Lung (tissue), 12 donors: ENCODE data around the gene CRKL. TPM values are rescaled to one million over a fixed set of nuclear protein-coding genes. Genes with fewer than 3 reads are reported as not detected.
A peak's percentile ranks its signal among the peaks of the same experiment; 100 is the strongest.

Source experiments
- ATAC-seq: fragments of 200-7000 bp; cut with Tn5 transposase; one replicate; pipeline ENCODE4 v1.9.1; 2020; ENCODE audit warnings: moderate number of reproducible peaks; ENCODE audit not compliant: insufficient read depth, low FRiP score
- DNase-seq, 3 donors: peaks; one replicate each; pipeline ENCODE4 v3.0.0-alpha.2; 2013 to 2017
- H3K27ac ChIP-seq, 2 donors: one replicate each; pipeline ENCODE4 v1.5.1; 2013; ENCODE audit warnings: mild to moderate bottlenecking in 2 of 2, moderate library complexity in 2 of 2, control low read depth in 1 of 2, inconsistent platforms in 1 of 2, low read depth in 1 of 2, low read length in 1 of 2
- H3K27me3 ChIP-seq, 3 donors: one replicate each; pipeline ENCODE4 v1.5.1; 2013; ENCODE audit warnings: low read length in 2 of 3; ENCODE audit not compliant: control insufficient read depth in 3 of 3, insufficient read depth in 3 of 3
- H3K36me3 ChIP-seq, 4 donors: one replicate each; pipeline ENCODE4 v1.5.1; 2013; ENCODE audit warnings: low read length in 4 of 4, mild to moderate bottlenecking in 1 of 4, moderate library complexity in 1 of 4; ENCODE audit not compliant: control insufficient read depth in 4 of 4, insufficient read depth in 4 of 4
- H3K4me1 ChIP-seq, 5 donors: one replicate each; pipeline ENCODE4 v1.5.1; 2013; ENCODE audit warnings: low read length in 5 of 5, mild to moderate bottlenecking in 2 of 5, moderate library complexity in 1 of 5; ENCODE audit not compliant: control insufficient read depth in 5 of 5, insufficient read depth in 5 of 5
- H3K4me3 ChIP-seq: one replicate; pipeline ENCODE4 v1.5.1; 2013; ENCODE audit warnings: mild to moderate bottlenecking, control low read depth, moderate library complexity
- H3K9ac ChIP-seq, 2 donors: one replicate each; pipeline ENCODE4 v1.5.1; 2013; ENCODE audit warnings: low read length in 2 of 2, control low read depth in 1 of 2; ENCODE audit not compliant: insufficient read depth in 1 of 2
- H3K9me3 ChIP-seq, 4 donors: one replicate each; pipeline ENCODE4 v1.5.1; 2013; ENCODE audit warnings: low read length in 3 of 4, mild to moderate bottlenecking in 1 of 4, moderate library complexity in 1 of 4; ENCODE audit not compliant: control insufficient read depth in 4 of 4, insufficient read depth in 3 of 4
- CTCF ChIP-seq: IDR thresholded peaks from 2 replicates; pipeline ENCODE4 v1.5.1; 2012; ENCODE audit warnings: mild to moderate bottlenecking; ENCODE audit errors: control extremely low read depth, extremely low read depth
- WGBS, 2 donors: extraction: QIAGEN DNeasy Blood & Tissue Kit; methylation state at CpG; one replicate each; pipeline ENCODE4 v1.1.7; 2013; 5-methylcytosine and 5-hydroxymethylcytosine counted together
- polyA plus RNA-seq, 2 donors: library from polyadenylated mRNA; stranded (reverse); fragments of 200-250 nt; gene quantifications; one replicate each; pipeline ENCODE4 v1.2.1, GENCODE V29; 2013
- total RNA-seq, 2 donors: library from RNA; depleted of rRNA in 1 of 2; stranded (reverse); fragments of >200 nt in 1 of 2; gene quantifications; one replicate each; pipeline ENCODE4 v1.2.1, GENCODE V29; 2014 to 2021
- donor health status: control.
- donor health status: control.
- donor health status: Bipolar disorder and iron deficiency.
- donor health status: healthy.
- donor health status: DM: yes; HTN: yes; CAD: no.

CRKL gene
- total and polyA plus RNA-seq, 4 donors: 18.3 to 58.6 (median 39.1) TPM

- no peak for TF ChIP-seq CTCF
- Histone ChIP-seq H3K4me3 (peak overlapping the region; percentile 65), H3K36me3 (peaks cover 0 to 34% (median 2%) of the 10 kb centered on the region in 4 donors), H3K27me3 (no peaks in the 10 kb centered on the region), H3K27ac (peak overlapping the region; percentile 96 to 99), H3K9me3 (no peaks in the 10 kb centered on the region), H3K9ac (peak overlapping the region; percentile 14 to 44), H3K4me1 (peaks cover 5 to 30% (median 13%) of the 10 kb centered on the region in 5 donors)
- ATAC-seq (no peak), DNase-seq (no peak)
- WGBS, 2 donors: 1 to 2% methylated on average over 26 of the region's 26 CpGs
Observed at GRCh38 chr22:21000987-21001600, 83.9 kb downstream of the CRKL start.

GRCh38 chr22:21001601-21002325 is 84.6 kb downstream of the CRKL start, which contains the start of gene THAP7:
Gene THAP7 (minus strand): TSS chr22:21002118. CDS start chr22:21001911, 207 bp downstream.
- H3K4me3 ChIP-seq: peak within 1 kb of the TSS; percentile 65
- no peaks in the 10 kb centered on the region for H3K9me3 ChIP-seq
- H3K4me1 ChIP-seq: peaks cover 5 to 30% (median 13%) of the 10 kb centered on the region in 5 donors
- H3K9ac ChIP-seq: peak within 1 kb of the TSS; percentile 76 to 81
- H3K27ac ChIP-seq: peak within 1 kb of the TSS; percentile 96 to 99
- ATAC-seq: peak; percentile 97
- peaks cover 0 to 29% (median 2%) of the 10 kb centered on the region in 4 donors for H3K36me3 ChIP-seq
- peak; percentile 97 to 98 (median 98) for DNase-seq
- 0% methylated on average over 83 of the region's 83 CpGs for WGBS, 2 donors
- H3K27me3 ChIP-seq: no peaks in the 10 kb centered on the region
- TF ChIP-seq CTCF: no peak

Other genes starting within 250 kb of the CRKL start
- under 1 TPM; 0.64 to 0.85 TPM for gene SERPIND1, start 143.3 kb upstream of the CRKL start, total RNA-seq
- gene SERPIND1, start 143.3 kb upstream of the CRKL start, polyA plus RNA-seq: 1 to 10 TPM in 1 of 2 donors, under 1 TPM in 1; 0.02 to 2.0 TPM
- gene PI4KA, start 58.6 kb upstream of the CRKL start, total RNA-seq: 100 to 1,000 TPM in 1 of 2 donors, 10 to 100 TPM in 1; 54.7 to 107 TPM
- 10 to 100 TPM; 35.4 to 45.8 TPM for gene PI4KA, start 58.6 kb upstream of the CRKL start, polyA plus RNA-seq
- gene SNAP29, start 58.4 kb upstream of the CRKL start, total RNA-seq: 10 to 100 TPM; 14.8 to 27.2 TPM
- 10 to 100 TPM; 14.9 to 19.3 TPM for gene SNAP29, start 58.4 kb upstream of the CRKL start, polyA plus RNA-seq
- gene AIFM3, start 49.8 kb downstream of the CRKL start, total RNA-seq: 1 to 10 TPM in 1 of 2 donors, under 1 TPM in 1; 0.48 to 7.5 TPM
- 1 to 10 TPM; 3.6 to 6.0 TPM for gene AIFM3, start 49.8 kb downstream of the CRKL start, polyA plus RNA-seq
- gene LZTR1, start 64.9 kb downstream of the CRKL start, total RNA-seq: 10 to 100 TPM; 51.9 to 64.9 TPM
- 10 to 100 TPM; 33.8 to 37.9 TPM for gene LZTR1, start 64.9 kb downstream of the CRKL start, polyA plus RNA-seq
- gene THAP7, start 84.7 kb downstream of the CRKL start, total RNA-seq: 10 to 100 TPM; 20.4 to 28.1 TPM
- gene THAP7, start 84.7 kb downstream of the CRKL start, polyA plus RNA-seq: 10 to 100 TPM; 27.1 to 61.3 TPM
- 1 to 10 TPM; 1.1 to 2.2 TPM for gene P2RX6, start 97.8 kb downstream of the CRKL start, total RNA-seq
- under 1 TPM; 0.21 to 0.79 TPM for gene P2RX6, start 97.8 kb downstream of the CRKL start, polyA plus RNA-seq
- 1 to 10 TPM in 1 of 2 donors, under 1 TPM in 1; 0.63 to 1.1 TPM for gene SLC7A4, start 115.2 kb downstream of the CRKL start, total RNA-seq
- gene SLC7A4, start 115.2 kb downstream of the CRKL start, polyA plus RNA-seq: under 1 TPM; 0.18 to 0.96 TPM
- 1 to 10 TPM in 1 of 2 donors, under 1 TPM in 1; 0.97 to 9.0 TPM for gene LRRC74B, start 128.5 kb downstream of the CRKL start, total RNA-seq
- 1 to 10 TPM; 1.9 to 2.7 TPM for gene LRRC74B, start 128.5 kb downstream of the CRKL start, polyA plus RNA-seq